ELR (cell line): ENCODE data around the gene GNB1.
"Not testable (repeated sequence)": the region's sequence is repeated elsewhere in the genome, so short reads cannot be mapped to it uniquely, and the experiment has no call there.

ENCODE experiments used
- DNase-seq: peaks from one replicate; pipeline ENCODE4 v3.0.0-alpha.2; 2015; ENCODE audit warnings: low read depth

GNB1 gene

DNA sequence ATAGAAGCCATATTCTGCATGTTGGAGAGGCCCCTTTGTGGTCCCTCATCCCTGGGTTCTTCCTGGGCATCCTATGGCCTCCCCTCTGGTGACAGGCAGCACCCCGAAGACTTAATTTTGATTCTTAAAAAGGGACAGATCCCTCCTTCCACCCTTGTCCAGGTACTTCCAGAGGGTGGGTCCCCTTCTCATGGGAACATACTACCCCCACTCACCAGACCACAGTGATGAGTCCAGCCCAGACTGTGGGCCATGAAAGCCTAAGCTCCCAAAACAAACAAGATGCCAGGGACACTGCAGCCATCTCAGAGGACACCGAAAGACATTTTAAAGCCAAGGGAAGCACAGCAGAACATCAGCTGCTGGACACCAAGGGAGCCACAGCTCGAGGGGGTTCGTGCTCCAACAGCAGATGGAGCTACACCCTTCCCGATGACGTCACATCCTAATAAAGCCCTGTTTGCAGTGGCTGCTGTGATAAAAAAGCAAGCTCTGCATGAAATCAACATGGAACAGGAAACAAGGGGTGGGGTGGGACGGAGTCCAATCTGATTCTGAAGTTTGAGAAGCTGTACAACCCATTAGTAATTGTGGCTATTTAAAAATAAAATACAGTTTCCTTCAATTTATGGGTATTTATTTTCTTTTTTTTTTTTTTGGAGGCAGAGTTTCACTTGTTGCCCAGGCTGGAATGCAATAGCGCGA lies 32.4 kb downstream of the GNB1 start:
- peak; percentile 88 for DNase-seq

DNA sequence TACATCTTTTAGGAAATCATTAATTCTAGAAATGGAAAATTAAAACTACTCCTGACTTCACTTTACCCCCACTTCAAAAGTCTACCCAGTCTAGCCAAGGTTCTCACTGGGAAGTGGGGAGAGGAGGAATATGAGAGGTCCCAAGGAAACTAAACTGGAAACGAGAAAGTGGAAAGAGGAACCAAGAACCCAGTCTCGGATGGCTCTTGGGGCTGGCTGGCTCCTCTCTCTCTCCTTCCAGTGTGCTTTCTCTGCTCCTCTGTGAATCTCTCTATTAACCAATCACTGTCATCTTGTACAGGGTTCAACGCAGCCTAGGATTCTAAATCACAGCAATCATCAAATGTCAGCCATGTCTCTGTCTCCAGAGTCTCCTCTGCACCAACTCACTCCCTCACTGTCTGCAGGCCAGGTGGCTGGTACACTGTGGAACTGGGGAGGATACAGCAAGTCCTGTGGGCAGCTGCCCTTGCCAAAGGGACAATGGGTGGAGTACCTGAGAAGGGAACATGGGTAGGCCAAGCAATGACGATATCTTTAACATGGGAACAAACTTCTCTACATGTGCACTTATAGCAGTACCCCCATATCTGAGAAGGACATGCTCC lies 33.7 kb downstream of the GNB1 start:
- DNase-seq, result no peak

DNA sequence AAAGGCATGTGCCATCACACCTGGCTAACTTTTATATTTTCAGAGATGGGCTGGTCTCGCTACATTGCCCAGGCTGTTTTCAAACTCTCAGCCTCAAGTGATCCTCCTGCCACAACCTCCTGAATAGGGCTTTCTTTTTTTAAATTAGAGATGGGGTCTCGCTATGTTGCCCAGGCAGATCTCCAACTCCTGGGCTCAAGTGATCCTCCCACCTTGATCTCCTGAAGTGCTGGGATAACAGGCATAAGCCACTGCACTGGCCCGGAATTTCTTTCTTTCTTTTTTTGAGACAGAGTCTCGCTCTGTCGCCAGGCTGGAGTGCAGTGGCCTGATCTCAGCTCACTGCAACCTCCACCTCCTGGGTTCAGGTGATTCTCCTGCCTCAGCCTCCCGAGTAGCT lies 34.7 kb downstream of the GNB1 start:
- DNase-seq, result not testable (repeated sequence)

DNA sequence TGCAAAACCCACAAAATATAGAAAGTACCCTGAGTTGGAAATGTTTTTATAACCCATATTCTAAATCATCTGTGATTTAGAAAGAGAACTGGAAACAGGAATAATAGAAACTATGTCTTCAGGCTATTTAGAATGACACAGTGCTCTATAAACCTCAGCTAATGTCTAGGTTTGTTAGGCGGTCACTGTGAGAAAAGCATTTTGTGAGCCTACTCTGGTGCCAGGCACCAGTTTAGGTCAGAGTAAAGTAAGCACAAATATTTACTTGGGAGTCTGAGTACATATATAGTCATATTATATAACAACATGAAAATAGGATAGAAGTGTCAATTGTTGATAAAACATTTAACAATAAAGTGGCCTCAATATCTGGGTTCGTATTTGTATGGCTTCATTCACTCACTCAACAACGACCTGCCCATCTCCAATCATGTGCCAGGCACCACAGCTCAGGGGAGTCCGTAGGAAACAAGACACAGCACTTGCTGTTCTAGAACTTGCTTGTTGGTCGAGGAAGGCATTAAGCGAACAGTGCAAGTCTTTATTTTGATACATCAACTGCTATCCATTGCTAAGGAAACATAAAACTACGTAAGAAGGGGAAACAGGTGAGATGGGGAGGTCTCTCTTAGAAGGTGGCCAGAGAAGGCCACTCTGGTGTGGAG lies 37.2 kb downstream of the GNB1 start:
- DNase-seq, result no peak

DNA sequence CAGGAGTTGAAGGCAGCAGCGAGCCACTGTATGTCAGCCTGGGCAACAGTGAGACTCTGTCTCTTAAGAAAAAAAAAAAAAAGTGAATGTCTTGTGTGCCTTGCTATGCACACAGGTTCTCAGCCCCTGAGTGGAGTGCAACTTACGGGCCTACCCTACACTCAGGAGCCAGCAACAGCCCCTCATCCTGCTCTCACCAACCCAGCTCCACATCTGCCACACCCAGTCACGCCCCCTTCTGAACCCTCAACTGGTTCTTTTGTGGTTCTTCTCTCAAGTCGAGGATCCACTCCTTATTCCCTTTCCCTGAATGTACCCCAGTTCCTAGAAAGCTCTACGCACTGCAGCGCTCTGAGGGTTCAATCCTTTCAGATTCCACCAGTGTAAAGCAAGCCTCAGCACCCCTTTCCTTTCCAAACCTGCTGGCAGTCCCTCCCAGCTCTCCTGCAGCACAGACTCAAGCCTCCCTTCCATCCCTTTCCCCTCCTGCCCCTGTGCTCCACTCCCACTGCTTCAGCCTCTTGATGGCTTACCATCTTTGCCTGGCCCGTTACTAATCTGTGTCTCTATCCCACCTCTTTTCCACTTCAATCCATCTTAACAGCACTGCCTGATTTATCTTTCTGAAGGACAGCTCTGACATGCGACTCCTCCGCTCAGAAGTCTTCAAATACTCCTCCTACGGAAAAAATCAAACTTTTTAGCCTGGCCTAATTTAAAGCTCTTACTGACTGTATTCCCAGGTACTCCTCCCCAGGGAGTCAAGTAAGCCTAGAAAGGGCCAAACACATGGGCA lies 38.1 kb downstream of the GNB1 start:
- no peak for DNase-seq

DNA sequence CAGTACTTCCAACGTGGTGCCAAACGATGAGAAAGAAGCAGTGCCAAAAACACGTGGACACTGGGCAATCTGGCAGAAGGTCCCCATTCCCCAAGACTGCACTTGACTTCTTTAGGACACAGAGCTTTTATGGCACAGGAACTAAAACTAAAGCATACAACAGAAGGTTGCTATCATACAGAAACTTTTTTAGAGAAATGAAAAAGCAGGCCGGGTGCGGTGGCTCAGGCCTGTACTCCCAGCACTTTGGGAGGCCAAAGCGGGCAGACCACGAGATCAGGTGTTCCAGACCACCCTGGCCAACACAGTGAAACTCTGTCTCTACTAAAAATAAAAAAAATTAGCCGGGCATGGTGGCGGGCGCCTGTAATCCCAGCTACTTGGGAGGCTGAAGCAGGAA lies 43.0 kb downstream of the GNB1 start:
- DNase-seq, result no peak

DNA sequence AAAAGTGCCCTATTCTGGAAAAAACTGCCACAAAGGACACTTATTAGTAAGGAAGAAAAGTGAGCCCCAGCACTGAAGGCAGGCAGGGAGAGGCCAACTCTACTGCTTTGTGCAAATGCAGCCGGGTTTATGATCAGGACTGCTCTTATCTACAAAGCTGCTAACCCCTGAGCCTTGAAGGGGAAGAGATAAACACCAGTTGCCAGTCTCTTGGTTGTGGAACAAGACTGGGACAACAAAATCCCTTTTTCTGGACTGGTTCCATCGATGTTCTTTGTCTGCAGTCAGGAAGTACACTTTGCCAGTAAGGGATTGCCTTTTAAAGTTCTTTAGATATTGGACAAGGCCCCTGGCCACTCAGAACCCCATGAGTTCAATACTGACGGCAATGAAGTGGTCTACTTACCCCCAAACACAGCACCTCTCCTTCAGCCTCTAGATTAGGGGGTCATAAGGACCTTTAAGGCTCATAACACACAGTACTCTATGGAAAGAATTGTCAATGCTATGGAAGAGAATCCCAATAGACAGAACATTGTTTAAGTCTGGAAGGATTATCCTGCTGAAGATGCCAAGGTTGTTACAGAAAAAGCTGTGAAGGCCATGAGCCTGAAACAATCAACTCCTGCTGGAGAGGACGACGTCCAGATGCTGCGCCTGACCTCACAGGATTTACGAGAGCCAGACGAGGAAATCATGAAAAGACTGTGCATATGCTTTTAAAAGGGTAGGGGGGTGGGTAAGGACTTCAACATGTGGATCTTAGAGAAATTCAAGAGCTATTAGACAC lies 43.6 kb downstream of the GNB1 start:
- no peak for DNase-seq

DNA sequence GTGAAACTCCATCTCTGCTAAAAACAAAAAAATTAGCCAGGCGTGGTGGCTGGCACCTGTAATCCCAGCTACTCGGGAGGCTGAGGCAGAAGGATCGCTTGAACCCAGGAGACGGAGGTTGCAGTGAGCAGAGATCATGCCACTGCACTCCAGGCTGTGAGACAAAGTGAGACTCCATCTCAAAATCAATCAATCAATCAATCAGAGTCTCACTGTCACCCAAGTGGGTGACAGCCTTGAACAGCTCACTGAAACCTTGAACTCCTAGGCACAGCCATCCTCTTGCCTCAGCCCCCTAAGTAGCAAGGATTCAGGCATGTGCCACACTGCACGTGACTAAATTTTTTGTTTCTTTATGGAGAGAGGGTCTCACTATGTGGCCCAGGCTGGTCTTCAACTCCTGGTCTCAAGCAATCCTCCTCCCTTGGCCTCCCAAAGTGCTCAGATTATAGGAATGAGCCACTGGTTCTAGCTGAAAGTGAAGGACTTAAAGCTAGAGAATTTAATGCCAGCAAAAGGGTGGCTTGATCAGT lies 44.4 kb downstream of the GNB1 start:
- no peak for DNase-seq

DNA sequence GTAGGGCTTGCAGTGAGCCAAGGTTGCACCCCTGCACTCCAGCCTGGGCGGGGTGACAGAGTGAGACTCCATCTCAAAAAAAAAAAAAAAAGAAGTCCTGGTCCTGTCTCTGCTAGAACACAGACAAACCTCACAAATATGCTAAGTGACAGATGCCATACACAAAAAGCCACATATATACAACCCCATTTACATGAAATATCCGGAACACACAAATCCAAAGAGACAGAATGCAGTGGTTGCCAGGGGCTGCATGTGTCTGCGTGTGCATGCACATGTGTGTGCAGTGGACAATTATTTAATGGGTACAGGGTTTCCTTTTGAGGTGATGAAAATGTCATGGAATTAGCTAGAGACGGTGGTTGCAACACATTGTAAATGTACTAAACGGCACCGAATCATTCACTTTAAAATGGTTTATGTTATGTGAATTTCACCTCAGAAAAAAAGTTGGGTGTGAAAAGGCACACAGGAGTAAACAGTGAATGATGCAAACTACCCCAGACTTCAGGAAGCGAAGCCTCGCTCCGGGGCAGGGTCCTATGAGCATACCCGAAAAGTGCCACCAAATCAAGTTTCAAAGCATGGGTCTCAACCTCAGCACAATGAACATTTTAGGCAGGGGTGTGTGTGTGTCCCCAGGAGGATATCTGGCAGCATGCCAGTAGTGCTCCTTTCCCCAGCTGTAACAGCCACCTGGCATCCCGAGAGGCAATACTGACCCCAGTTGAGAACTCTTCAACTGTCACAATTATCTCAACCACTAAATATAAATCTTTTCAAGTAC lies 48.3 kb downstream of the GNB1 start:
- DNase-seq, result no peak

DNA sequence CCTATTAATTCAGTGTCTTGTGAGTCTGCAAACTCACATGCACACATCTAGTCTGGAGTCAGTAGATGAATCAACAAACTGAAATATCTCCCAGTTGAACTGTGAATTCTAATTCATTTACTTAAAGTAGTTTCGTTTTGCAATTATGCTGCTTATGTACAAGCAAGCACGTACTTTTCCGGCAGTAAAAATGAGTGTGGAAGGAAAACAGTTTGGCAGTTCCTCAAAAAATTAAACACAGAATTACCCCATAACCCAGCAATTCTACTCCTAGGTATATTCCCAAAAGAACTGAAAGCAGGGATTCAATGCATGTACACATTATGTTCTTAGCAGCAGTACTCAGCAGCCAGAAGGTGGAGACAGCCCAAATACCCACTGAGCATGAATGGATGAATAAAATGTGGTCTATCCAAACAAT lies 49.3 kb downstream of the GNB1 start:
- no peak for DNase-seq

DNA sequence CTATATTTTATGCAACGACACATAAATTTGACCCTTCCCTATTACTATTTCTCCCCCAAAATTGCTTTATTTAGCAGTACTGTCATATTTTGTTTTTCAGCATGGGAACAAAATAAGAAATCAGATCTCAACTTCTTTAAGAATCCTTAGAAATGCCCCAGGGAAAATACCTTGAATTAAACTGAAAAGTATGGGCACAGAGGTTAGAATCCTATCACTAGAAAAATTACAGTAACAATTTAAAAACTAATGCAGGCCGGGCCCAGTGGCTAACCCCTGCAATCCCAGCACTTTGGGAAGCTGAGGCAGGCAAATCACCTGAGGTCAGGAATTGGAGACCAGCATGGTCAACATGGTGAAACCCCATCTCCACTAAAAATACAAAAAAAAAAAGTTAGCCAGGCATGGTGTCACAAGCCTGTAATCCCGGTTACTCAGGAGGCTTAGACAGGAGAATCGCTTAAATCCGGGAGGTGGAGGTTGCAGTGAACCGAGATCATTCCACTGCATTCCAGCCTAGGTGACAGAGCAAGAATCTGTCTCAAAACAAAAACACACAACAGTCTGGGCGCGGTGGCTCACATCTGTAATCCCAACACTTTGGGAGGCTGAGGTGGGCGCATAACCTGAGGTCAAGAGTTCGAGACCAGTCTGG lies 51.4 kb downstream of the GNB1 start:
- DNase-seq, result no peak

DNA sequence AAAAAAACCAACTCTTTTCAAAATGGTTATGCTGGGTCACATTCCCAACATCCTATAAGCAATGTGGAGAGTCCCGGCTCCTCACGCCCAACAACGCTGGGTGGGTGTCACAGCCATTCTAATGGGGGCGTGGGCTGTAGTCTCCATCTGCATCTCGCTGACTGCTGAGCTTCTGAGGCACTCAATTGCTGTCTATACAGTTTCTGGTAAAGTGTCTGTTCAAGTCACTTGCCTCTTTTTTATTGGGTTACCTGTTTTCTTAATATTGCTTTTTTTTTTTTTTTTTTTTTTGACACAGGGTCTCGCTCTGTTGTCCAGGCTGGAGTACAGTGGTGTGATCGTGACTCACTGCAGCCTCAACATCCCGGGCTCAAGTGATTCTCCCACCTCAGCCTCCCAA lies 54.8 kb downstream of the GNB1 start:
- DNase-seq, result no peak

DNA sequence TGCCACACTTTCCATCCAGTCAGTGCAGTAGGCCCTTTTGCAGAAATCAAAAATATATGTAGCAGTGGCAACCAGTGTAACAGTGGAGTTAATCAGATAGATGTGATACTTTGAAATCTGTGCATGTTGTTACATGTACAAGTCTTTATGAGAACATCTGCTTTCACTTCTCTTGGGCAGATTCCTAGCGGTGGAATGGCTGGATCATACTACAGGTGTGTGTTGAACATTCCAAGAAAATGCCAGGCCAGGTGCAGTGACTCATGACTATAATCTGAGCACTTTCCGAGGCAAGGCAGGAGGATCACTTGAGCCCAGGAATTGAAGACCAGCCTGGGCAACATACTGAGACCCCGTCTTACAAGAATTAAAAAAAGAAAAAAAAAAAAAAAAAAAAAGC lies 55.3 kb downstream of the GNB1 start:
- DNase-seq, result no peak

DNA sequence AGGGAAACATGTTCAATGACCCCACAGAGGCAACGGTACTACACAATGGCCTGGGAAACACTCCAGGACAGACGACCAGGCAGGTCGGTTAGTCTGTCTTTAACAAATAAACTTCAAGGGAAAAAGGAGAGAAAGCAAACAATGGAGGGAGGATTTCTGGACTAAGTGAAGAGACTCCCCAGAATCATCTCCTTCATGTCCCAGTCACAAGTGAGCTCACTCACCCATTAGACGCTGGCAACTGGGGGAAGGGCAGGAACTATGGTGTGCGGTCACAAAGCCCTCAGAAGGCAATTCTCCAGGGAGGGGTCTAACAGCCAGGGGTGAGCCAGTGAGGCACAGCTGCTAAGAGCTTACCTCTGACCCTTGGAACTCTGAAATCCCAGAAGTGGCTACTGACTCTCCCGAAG lies 57.0 kb downstream of the GNB1 start:
- no peak for DNase-seq

DNA sequence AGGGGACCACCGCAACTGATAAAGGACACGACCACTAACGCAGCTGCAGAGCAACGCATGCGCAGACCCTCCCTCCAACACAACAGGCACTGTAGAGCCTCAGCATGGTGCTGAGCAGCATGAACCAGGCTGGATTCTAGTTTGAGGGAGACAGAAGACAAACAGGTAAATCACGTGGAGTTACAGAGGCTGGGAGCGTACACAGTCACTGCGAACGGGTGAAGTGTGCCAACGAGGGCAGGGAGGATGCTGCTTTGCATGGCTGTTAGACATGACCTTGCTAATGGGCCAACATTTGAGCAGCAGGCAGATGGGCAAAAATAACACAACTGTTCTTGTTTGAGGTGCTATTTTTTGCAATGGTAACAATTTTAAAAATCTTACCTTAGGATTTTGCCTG lies 57.4 kb downstream of the GNB1 start:
- DNase-seq, result no peak

DNA sequence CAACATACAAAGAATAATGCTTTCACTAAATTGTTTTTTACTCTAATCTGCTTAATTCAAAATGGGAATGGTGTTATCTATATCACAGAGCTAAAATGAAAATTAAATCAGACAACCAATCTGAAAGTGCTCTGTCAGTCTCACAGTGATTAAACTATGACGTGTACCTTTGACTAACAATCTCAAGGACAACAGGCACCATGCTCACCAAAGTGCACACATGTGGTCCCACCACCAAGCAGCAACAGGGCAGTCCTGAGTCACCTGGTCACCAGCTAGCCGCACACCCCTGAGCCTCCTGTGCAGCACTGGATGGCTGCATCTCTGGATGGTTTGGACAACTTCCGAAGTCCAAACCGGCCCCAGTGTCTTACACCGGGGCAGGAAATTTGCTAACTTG lies 58.1 kb downstream of the GNB1 start:
- peak; percentile 17 for DNase-seq

DNA sequence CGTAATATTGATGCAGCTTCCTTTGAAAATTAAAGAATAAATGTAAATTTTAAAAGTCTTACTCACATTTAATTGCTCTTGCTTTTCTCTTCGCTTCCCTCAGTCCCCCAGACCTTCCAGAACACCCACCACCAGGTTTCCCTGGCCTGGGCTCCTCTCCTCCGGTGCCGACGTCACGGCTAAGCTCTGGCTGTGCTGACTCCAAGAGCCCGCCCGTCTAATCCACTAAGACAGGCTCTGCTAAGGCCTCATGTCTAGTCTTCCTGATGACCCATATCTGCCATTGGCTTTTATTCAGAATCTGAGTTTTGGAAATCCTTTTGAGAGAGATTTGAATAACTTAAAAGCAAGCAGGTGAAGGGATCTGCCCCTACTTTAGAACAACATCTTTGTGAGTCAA lies 58.7 kb downstream of the GNB1 start:
- DNase-seq, result no peak

DNA sequence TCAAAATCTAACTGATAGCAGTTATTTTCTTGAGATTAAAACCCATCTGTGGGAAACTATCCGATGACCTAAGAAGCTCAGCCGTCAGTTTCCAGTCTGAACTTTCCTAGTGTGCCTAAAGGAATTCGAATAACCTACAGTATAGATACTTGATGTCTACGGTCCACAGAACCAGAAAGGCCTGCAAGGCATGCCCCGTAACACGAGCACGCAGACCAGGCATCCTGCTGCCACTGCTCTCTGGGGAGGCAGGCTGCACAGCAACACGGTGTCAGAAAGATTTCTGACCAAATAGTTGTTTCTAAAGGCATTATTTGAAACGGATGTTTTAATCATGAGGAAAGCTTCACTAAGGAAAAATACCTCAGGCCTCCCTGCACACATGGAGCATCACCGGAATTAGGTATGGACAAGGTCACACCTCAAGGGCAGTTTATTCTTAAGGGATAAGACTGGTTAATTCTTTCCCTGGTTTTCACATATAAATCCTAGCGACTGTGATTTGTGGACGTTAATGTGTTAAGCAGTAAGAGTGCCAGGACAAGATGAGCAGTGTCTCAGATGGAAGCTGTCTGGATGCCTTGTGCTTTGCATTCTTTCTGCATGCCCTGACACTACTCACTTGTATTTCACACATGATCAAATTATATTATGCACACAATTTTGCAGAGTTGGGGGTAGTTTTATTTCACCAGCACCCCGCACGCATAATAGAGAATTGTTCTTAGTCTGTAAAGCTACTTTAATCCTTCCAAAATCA lies 63.6 kb downstream of the GNB1 start:
- DNase-seq, result no peak

DNA sequence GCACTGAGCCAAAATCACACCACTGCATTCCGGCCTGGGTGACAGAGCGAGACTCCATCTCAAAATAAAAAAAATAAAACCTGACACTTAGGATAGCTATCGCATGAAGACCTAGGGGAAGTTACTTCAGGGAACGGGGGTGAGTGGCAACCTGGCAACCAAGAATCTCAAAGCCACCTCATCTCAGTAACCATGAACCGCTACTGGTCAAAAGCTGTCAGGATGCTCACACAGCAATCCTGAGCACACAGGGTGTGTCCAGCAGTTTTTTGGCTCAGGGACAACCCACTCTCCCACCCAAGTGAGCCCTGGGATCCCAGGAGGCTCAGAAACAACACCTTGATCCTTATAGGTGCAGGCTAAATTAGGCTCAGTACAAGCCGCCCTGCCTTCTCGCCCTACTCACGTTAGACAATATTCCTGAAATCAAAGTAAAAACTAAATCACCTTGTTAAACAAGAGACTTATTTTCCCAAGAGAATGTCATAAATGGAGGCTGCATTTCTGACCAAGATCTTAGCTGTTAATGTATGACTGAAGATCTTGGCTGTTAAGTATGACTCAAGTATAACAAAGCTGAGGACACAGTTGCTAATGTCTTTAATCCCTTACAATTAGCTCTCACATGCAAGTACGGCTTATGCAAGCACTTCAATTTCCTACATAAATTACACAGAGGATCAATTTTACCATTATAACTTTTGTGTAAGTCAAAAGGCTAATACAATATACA lies 64.4 kb downstream of the GNB1 start:
- no peak for DNase-seq
